SK-N-SH (cell line): ENCODE data around the gene SP1. TPM values are rescaled to one million over a fixed set of nuclear protein-coding genes. Genes with fewer than 3 reads are reported as not detected.
"Not testable (repeated sequence)": the region's sequence is repeated elsewhere in the genome, so short reads cannot be mapped to it uniquely, and the experiment has no call there.

ENCODE experiments used
- CTCF ChIA-PET: fragments of 300-600, 350-600 bp; formaldehyde crosslinking; extraction: SDS; loops from one replicate; lab custom pipeline; 2021; lab: Yijun Ruan, JAX
- POLR2A ChIA-PET: fragments of 350-600 bp; sonication (Branson Sonifier 250); formaldehyde crosslinking; extraction: SDS; loops from one replicate; lab custom pipeline; 2020; ENCODE audit warnings: antibody characterized with exemption, inconsistent platforms; lab: Yijun Ruan, JAX
- DNase-seq: peaks from one replicate; pipeline ENCODE4 v3.0.0; 2012
- H2AFZ ChIP-seq: fragments of 200-600 bp; sonication (generic); 2 replicates; pipeline ENCODE4 v1.8.1; 2016; ENCODE audit warnings: antibody characterized with exemption, mild to moderate bottlenecking, low read depth
- H3F3A ChIP-seq: fragments of 200-600 bp; sonication (generic); replicated peaks from 2 replicates; pipeline ENCODE3; 2016; ENCODE audit warnings: antibody characterized with exemption, mild to moderate bottlenecking; ENCODE audit not compliant: insufficient read depth
- H3K27ac ChIP-seq, 2 experiments: fragments of 200-500 bp in 1 of 2; fragments of 200-600 bp in 1 of 2; sonication (Bioruptor generic) in 1 of 2; sonication (generic), shearing (Covaris generic) in 1 of 2; 2 replicates each; pipeline versions ENCODE4 v1.5.1 to v1.6.1; 2014 to 2016; ENCODE audit warnings: low read depth in 2 of 2, inconsistent platforms in 1 of 2, low read length in 1 of 2, mild to moderate bottlenecking in 1 of 2, mixed read lengths in 1 of 2
- H3K27me3 ChIP-seq: fragments of 200-600 bp; sonication (generic), shearing (Covaris generic); 2 replicates; pipeline ENCODE4 v1.6.1; 2016; ENCODE audit warnings: mixed run types; ENCODE audit not compliant: insufficient read depth
- H3K36me3 ChIP-seq, 2 experiments: fragments of 200-500 bp in 1 of 2; fragments of 200-600 bp in 1 of 2; sonication (Bioruptor generic) in 1 of 2; sonication (generic) in 1 of 2; replicated peaks in 1 of 2; 2 replicates each; pipeline versions ENCODE3 to v1.5.1; 2014 to 2016; ENCODE audit warnings: low read length in 1 of 2, mild to moderate bottlenecking in 1 of 2; ENCODE audit not compliant: insufficient read depth in 2 of 2, control insufficient read depth in 1 of 2
- H3K4me1 ChIP-seq, 2 experiments: fragments of 200-500 bp in 1 of 2; fragments of 200-600 bp in 1 of 2; sonication (Bioruptor generic) in 1 of 2; sonication (generic), shearing (Covaris generic) in 1 of 2; 2 replicates each; pipeline versions ENCODE4 v1.5.1 to v1.6.1; 2014 to 2016; ENCODE audit warnings: low read depth in 1 of 2, low read length in 1 of 2, mixed run types in 1 of 2; ENCODE audit not compliant: insufficient read depth in 2 of 2, control insufficient read depth in 1 of 2
- H3K4me2 ChIP-seq: fragments of 200-600 bp; sonication (generic), shearing (Covaris generic); 2 replicates; pipeline ENCODE4 v1.6.1; 2017; ENCODE audit warnings: mixed run types
- H3K4me3 ChIP-seq, 2 experiments: fragments of 200-500 bp in 1 of 2; fragments of 200-600 bp in 1 of 2; sonication (Bioruptor generic) in 1 of 2; sonication (generic), shearing (Covaris generic) in 1 of 2; 2 replicates each; pipeline versions ENCODE4 v1.5.1 to v1.8.1; 2014 to 2016; ENCODE audit warnings: low read depth in 2 of 2, inconsistent platforms in 1 of 2, low read length in 1 of 2, mild to moderate bottlenecking in 1 of 2, mixed read lengths in 1 of 2, moderate library complexity in 1 of 2
- H3K79me2 ChIP-seq: fragments of 200-600 bp; sonication (generic); 2 replicates; pipeline ENCODE4 v1.8.1; 2017; ENCODE audit warnings: mild to moderate bottlenecking; ENCODE audit not compliant: insufficient read depth
- H3K9ac ChIP-seq: fragments of 200-600 bp; sonication (generic); 2 replicates; pipeline ENCODE4 v1.6.1; 2017; ENCODE audit warnings: mixed run types
- H3K9me2 ChIP-seq: fragments of 200-600 bp; sonication (generic); 2 replicates; pipeline ENCODE4 v1.6.1; 2017; ENCODE audit warnings: mixed run types
- H3K9me3 ChIP-seq: fragments of 200-600 bp; sonication (generic); 2 replicates; pipeline ENCODE4 v1.6.1; 2017; ENCODE audit warnings: mixed run types, mild to moderate bottlenecking, moderate library complexity
- H4K20me1 ChIP-seq: fragments of 200-600 bp; sonication (generic); 2 replicates; pipeline ENCODE4 v1.6.1; 2017; ENCODE audit warnings: mild to moderate bottlenecking, mixed run types; ENCODE audit not compliant: insufficient read depth
- EZH2phosphoT487 ChIP-seq: fragments of 200-600 bp; sonication (generic); IDR thresholded peaks from 2 replicates; pipeline ENCODE4 v1.6.1; 2017; ENCODE audit warnings: low read depth, mixed run types, mild to moderate bottlenecking, antibody characterized with exemption, moderate library complexity, borderline replicate concordance
- FOSL2 ChIP-seq: IDR thresholded peaks from 2 replicates; pipeline ENCODE4 v1.4.0; 2012; ENCODE audit warnings: low read depth, mild to moderate bottlenecking, moderate library complexity, borderline replicate concordance
- JUND ChIP-seq: IDR thresholded peaks from 2 replicates; pipeline ENCODE4 v1.4.0; 2012
- MEF2A ChIP-seq: IDR thresholded peaks from 2 replicates; pipeline ENCODE4 v1.4.0; 2012; ENCODE audit warnings: low read depth, borderline replicate concordance
- NRF1 ChIP-seq: IDR thresholded peaks from 2 replicates; pipeline ENCODE4 v1.6.1; 2012; ENCODE audit warnings: low read depth, mild to moderate bottlenecking, low read length
- RXRA ChIP-seq: IDR thresholded peaks from 2 replicates; pipeline ENCODE4 v1.4.0; 2012; ENCODE audit warnings: low read depth, mild to moderate bottlenecking, borderline replicate concordance
- SMC3 ChIP-seq: IDR thresholded peaks from 2 replicates; pipeline ENCODE4 v1.6.1; 2012; ENCODE audit warnings: low read depth, low read length, improper control_type of control experiment
- TEAD4 ChIP-seq: IDR thresholded peaks from 2 replicates; pipeline ENCODE4 v1.4.0; 2012; ENCODE audit warnings: mild to moderate bottlenecking, borderline replicate concordance; ENCODE audit not compliant: insufficient read depth
- WGBS: methylation state at CpG from one replicate; pipeline ENCODE4 v1.1.6; 2017; ENCODE audit warnings: low lambda C conversion rate; 5-methylcytosine and 5-hydroxymethylcytosine counted together
- polyA plus RNA-seq, 3 experiments: library from polyadenylated mRNA; depleted of rRNA; stranded (reverse); fragments of >200 nt; gene quantifications; 2 replicates each; pipeline ENCODE4 v1.2.3, GENCODE V29; 2012
- TF ChIP-seq, protein P1 (sequence below): IDR thresholded peaks from 2 replicates; pipeline ENCODE4 v1.4.0; 2012; ENCODE audit warnings: low read depth, borderline replicate concordance
- TF ChIP-seq, protein P2 (sequence below): IDR thresholded peaks from 2 replicates; pipeline ENCODE4 v1.6.1; 2012; ENCODE audit warnings: mild to moderate bottlenecking, low read depth, low read length, moderate library complexity
- TF ChIP-seq, protein P3 (sequence below): IDR thresholded peaks from 2 replicates; pipeline ENCODE4 v1.4.0; 2012; ENCODE audit warnings: low read depth, borderline replicate concordance

Gene SP1
- polyA plus RNA-seq, 1 of the 3 experiments (the other 2 are of a cell fraction): 12.9 TPM

DNA sequence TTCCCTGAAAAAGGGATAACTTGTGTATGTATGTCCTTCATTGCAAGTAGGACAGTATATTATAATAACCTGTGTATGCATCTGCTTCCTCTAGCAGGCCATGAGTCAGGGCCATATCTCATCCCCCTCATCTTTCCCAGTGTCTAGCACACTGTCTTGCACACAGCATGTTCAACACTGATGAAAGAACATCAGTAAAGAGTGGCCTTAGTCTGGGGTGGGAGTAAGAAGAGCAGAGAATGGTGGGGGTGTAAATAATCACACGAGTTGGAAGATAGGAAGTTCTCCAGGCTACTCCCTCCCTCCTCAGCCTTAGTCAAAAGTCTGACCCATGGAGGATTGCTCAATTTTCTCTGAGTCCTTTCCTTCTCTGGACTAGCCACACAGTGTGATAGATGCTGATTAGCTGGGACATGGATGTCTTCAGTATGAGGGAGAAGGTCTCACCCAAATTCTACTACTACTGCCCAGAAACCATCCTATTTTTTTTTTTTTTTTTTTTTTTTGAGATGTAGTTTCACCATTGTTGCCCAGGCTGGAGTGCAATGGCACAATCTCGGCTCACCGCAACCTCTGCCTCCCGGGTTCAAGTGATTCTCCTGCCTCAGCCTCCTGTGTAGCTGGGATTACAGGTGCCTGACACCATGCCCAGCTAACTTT, 14.6 kb upstream of the SP1 start:
- no peak overlapping the region for H3K4me3 ChIP-seq
- H3F3A ChIP-seq: no peaks in the 10 kb centered on the region
- no peaks in the 10 kb centered on the region for H4K20me1 ChIP-seq
- H3K9ac ChIP-seq: no peak overlapping the region
- H3K27ac ChIP-seq: no peak overlapping the region
- no peak for DNase-seq
- no peak overlapping the region for H2AFZ ChIP-seq
- H3K4me2 ChIP-seq: no peak overlapping the region
- no peaks in the 10 kb centered on the region for H3K9me3 ChIP-seq
- WGBS: 87% methylated on average over 4 of the region's 4 CpGs
- H3K9me2 ChIP-seq: no peaks in the 10 kb centered on the region
- POLR2A ChIA-PET: no interaction called here
- no peaks in the 10 kb centered on the region for H3K36me3 ChIP-seq
- H3K4me1 ChIP-seq: no peaks in the 10 kb centered on the region
- TF ChIP-seq, protein P1, sequence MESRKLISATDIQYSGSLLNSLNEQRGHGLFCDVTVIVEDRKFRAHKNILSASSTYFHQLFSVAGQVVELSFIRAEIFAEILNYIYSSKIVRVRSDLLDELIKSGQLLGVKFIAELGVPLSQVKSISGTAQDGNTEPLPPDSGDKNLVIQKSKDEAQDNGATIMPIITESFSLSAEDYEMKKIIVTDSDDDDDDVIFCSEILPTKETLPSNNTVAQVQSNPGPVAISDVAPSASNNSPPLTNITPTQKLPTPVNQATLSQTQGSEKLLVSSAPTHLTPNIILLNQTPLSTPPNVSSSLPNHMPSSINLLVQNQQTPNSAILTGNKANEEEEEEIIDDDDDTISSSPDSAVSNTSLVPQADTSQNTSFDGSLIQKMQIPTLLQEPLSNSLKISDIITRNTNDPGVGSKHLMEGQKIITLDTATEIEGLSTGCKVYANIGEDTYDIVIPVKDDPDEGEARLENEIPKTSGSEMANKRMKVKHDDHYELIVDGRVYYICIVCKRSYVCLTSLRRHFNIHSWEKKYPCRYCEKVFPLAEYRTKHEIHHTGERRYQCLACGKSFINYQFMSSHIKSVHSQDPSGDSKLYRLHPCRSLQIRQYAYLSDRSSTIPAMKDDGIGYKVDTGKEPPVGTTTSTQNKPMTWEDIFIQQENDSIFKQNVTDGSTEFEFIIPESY: no peak
- TF ChIP-seq RXRA: no peak
- TF ChIP-seq FOSL2: no peak
- TF ChIP-seq EZH2phosphoT487: no peak
- no peak for TF ChIP-seq NRF1
- TF ChIP-seq SMC3: no peak
- no peak for TF ChIP-seq TEAD4
- TF ChIP-seq JUND: no peak
- TF ChIP-seq, protein P2, sequence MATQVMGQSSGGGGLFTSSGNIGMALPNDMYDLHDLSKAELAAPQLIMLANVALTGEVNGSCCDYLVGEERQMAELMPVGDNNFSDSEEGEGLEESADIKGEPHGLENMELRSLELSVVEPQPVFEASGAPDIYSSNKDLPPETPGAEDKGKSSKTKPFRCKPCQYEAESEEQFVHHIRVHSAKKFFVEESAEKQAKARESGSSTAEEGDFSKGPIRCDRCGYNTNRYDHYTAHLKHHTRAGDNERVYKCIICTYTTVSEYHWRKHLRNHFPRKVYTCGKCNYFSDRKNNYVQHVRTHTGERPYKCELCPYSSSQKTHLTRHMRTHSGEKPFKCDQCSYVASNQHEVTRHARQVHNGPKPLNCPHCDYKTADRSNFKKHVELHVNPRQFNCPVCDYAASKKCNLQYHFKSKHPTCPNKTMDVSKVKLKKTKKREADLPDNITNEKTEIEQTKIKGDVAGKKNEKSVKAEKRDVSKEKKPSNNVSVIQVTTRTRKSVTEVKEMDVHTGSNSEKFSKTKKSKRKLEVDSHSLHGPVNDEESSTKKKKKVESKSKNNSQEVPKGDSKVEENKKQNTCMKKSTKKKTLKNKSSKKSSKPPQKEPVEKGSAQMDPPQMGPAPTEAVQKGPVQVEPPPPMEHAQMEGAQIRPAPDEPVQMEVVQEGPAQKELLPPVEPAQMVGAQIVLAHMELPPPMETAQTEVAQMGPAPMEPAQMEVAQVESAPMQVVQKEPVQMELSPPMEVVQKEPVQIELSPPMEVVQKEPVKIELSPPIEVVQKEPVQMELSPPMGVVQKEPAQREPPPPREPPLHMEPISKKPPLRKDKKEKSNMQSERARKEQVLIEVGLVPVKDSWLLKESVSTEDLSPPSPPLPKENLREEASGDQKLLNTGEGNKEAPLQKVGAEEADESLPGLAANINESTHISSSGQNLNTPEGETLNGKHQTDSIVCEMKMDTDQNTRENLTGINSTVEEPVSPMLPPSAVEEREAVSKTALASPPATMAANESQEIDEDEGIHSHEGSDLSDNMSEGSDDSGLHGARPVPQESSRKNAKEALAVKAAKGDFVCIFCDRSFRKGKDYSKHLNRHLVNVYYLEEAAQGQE: no peak
- TF ChIP-seq MEF2A: no peak
- TF ChIP-seq, protein P3, sequence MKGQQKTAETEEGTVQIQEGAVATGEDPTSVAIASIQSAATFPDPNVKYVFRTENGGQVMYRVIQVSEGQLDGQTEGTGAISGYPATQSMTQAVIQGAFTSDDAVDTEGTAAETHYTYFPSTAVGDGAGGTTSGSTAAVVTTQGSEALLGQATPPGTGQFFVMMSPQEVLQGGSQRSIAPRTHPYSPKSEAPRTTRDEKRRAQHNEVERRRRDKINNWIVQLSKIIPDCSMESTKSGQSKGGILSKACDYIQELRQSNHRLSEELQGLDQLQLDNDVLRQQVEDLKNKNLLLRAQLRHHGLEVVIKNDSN: no peak
- TF ChIP-seq, all 33 proteins: peak for 0
- Histone ChIP-seq H3K79me2 (no peaks in the 10 kb centered on the region), H3K27me3 (no peaks in the 10 kb centered on the region)
- CTCF ChIA-PET: interaction anchor here (0.6 to 1.7 kb wide), 5 partner anchors 13 to 57 kb away, joined by 3 to 8 read pairs (median 3); partner anchors contain the start of gene AAAS

DNA sequence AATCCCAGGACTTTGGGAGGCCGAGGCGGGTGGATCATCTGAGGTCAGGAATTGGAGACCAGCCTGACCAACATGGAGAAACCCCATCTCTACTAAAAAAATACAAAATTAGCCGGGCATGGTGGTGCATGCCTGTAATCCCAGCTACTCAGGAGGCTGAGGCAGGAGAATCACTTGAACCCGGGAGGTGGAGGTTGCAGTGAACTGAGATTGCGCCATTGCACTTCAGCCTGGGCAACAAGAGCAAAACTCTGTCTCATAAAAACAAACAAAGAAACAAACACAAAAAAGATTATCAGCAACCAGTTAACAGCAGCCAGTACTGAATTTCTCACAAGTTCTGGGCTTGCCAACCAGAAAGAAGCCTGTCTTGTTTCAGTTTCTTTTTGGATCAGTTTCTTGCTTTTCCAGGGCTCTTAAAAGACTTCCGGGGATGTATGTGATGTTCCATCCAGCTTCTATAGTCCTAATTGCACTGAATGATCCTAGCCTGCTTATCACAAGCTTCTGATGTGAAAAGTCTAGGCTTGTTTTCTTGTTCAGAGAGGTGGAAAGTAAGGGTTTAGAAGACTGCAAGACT, 6.3 kb upstream of the SP1 start:
- H4K20me1 ChIP-seq, H3K27me3 ChIP-seq, H3K79me2 ChIP-seq, H3K36me3 ChIP-seq, H3K9me2 ChIP-seq, H3K4me1 ChIP-seq, H3K4me3 ChIP-seq, POLR2A ChIA-PET, H3F3A ChIP-seq, DNase-seq, H3K27ac ChIP-seq, H3K9me3 ChIP-seq, H3K9ac ChIP-seq, H3K4me2 ChIP-seq: not testable (repeated sequence)
- CTCF ChIA-PET: interaction anchor here (1.1 to 1.3 kb wide), 3 partner anchors 10 to 48 kb away, joined by 3 to 6 read pairs (median 6); no protein-coding TSS in a partner anchor
- H2AFZ ChIP-seq: peak overlapping the region; percentile 47; the same call in 1 of the 2 replicates
- WGBS: 90% methylated on average over 6 of the region's 6 CpGs

DNA sequence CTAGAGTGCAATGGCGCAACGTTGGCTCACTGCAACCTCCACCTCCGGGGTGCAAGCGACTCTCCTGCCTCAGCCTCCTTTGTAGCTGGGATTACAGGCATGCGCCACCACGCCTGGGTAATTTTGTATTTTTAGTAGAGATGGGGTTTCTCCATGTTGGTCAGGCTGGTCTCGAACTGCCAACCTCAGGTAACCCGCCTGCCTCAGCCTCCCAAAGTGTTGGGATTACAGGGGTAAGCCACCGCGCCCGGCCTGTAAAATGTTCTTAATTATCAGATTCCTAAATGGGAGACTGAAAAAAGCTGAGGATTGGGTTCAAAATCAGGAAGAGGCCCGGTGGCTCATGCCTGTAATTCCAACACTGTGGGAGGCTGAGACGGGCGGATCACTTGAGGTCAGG, 5.7 kb upstream of the SP1 start:
- WGBS: 86% methylated on average over 11 of the region's 14 CpGs
- DNase-seq, H3K27me3 ChIP-seq, H3K9me3 ChIP-seq, POLR2A ChIA-PET, H3K4me3 ChIP-seq, H3K4me2 ChIP-seq, H4K20me1 ChIP-seq, H3K27ac ChIP-seq, H3K9me2 ChIP-seq, H3K36me3 ChIP-seq, H3K79me2 ChIP-seq, H3F3A ChIP-seq, H2AFZ ChIP-seq, H3K9ac ChIP-seq: not testable (repeated sequence)
- CTCF ChIA-PET: interaction anchor here (1.1 to 1.3 kb wide), 3 partner anchors 9 to 48 kb away, joined by 3 to 6 read pairs (median 6); no protein-coding TSS in a partner anchor
- H3K4me1 ChIP-seq: peaks cover 0 to 11% of the 10 kb centered on the region in 2 experiments; a peak in 2 of 4 replicates
